H1 (cell line): ENCODE results near the gene TAS2R41. TPM values are rescaled to one million over a fixed set of nuclear protein-coding genes. Genes with fewer than 3 reads are reported as not detected.

ENCODE experiments used
- CTCF ChIA-PET: fragments of 300-600 bp; sonication (Branson Sonifier 250); formaldehyde crosslinking; loops from one replicate; lab custom pipeline; 2021; ENCODE audit not compliant: partially characterized antibody; lab: Charles Lee
- POLR2A ChIA-PET: fragments of 300-600 bp; sonication (Branson Sonifier 250); formaldehyde crosslinking; loops from one replicate; lab custom pipeline; 2021; ENCODE audit warnings: inconsistent platforms; ENCODE audit not compliant: partially characterized antibody; lab: Charles Lee
- DNase-seq, 2 experiments: peaks; one replicate each; pipeline versions ENCODE4 v3.0.0 to v3.0.0-alpha.2; 2010 to 2022; ENCODE audit warnings: low spot score in 2 of 2, low read depth in 1 of 2, mixed read lengths in 1 of 2
- FAIRE-seq: peaks from 2 replicates; lab custom pipeline; 2011; peaks lifted over from hg19 to GRCh38; lab: Jason Lieb, UNC
- H2AFZ ChIP-seq: 2 replicates; pipeline ENCODE4 v1.8.1; 2012; ENCODE audit warnings: low read length, inconsistent platforms
- H2AK5ac ChIP-seq: 2 replicates; pipeline ENCODE4 v1.6.1; 2013; ENCODE audit warnings: low read depth, low read length
- H2BK120ac ChIP-seq: replicated peaks from 2 replicates; pipeline ENCODE3; 2013; ENCODE audit warnings: low read depth, low read length, inconsistent platforms
- H2BK12ac ChIP-seq: 2 replicates; pipeline ENCODE4 v1.6.1; 2013; ENCODE audit warnings: low read depth, low read length
- H2BK15ac ChIP-seq: 2 replicates; pipeline ENCODE4 v1.6.1; 2013; ENCODE audit warnings: low read length
- H2BK20ac ChIP-seq: 2 replicates; pipeline ENCODE4 v1.6.1; 2013; ENCODE audit warnings: low read length
- H2BK5ac ChIP-seq: 2 replicates; pipeline ENCODE4 v1.6.1; 2013; ENCODE audit warnings: low read depth, low read length
- H3K14ac ChIP-seq: 2 replicates; pipeline ENCODE4 v1.6.1; 2013; ENCODE audit warnings: inconsistent platforms; ENCODE audit not compliant: insufficient read length
- H3K18ac ChIP-seq: 2 replicates; pipeline ENCODE4 v1.6.1; 2013; ENCODE audit warnings: low read length; ENCODE audit errors: extremely low read depth
- H3K23ac ChIP-seq: 2 replicates; pipeline ENCODE4 v1.6.1; 2013; ENCODE audit warnings: inconsistent platforms; ENCODE audit not compliant: insufficient read length
- H3K23me2 ChIP-seq: 2 replicates; pipeline ENCODE4 v1.6.1; 2013; ENCODE audit warnings: low read depth, low read length
- H3K27ac ChIP-seq: 2 replicates; pipeline ENCODE4 v1.6.1; 2011; ENCODE audit warnings: low read depth, low read length, inconsistent platforms
- H3K27me3 ChIP-seq, 4 experiments: replicated peaks in 1 of 4; 1 replicate in 1 of 4; 2 replicates in 3 of 4; pipeline versions ENCODE4 v1.6.1 to v1.8.1; 2011 to 2013; ENCODE audit warnings: low read length in 3 of 4, mild to moderate bottlenecking in 3 of 4, inconsistent platforms in 2 of 4, mixed read lengths in 2 of 4, moderate library complexity in 1 of 4; ENCODE audit not compliant: control insufficient read depth in 3 of 4, insufficient read depth in 3 of 4; ENCODE audit errors: extremely low read depth in 1 of 4
- H3K36me3 ChIP-seq, 4 experiments: 2 replicates each; pipeline versions ENCODE4 v1.6.1 to v1.8.1; 2011 to 2013; ENCODE audit warnings: mild to moderate bottlenecking in 4 of 4, low read length in 3 of 4, moderate library complexity in 2 of 4, control low read depth in 1 of 4, inconsistent platforms in 1 of 4; ENCODE audit not compliant: insufficient read depth in 4 of 4, control insufficient read depth in 2 of 4
- H3K4ac ChIP-seq: replicated peaks from 2 replicates; pipeline ENCODE3; 2013; ENCODE audit warnings: low read length, low read depth, mixed read lengths, inconsistent platforms; ENCODE audit not compliant: insufficient read length
- H3K4me1 ChIP-seq, 4 experiments: replicated peaks in 1 of 4; 1 replicate in 1 of 4; 2 replicates in 3 of 4; pipeline versions ENCODE4 v1.6.1 to v1.8.1; 2011 to 2013; ENCODE audit warnings: low read length in 3 of 4, inconsistent platforms in 2 of 4, mixed read lengths in 1 of 4; ENCODE audit not compliant: insufficient read depth in 4 of 4, control insufficient read depth in 3 of 4
- H3K4me2 ChIP-seq, 2 experiments: 2 replicates each; pipeline versions ENCODE4 v1.6.1 to v1.8.1; 2011 to 2013; ENCODE audit warnings: low read depth in 2 of 2, low read length in 2 of 2, control low read depth in 1 of 2, inconsistent platforms in 1 of 2, mild to moderate bottlenecking in 1 of 2; ENCODE audit not compliant: insufficient read depth in 1 of 2
- H3K4me3 ChIP-seq, 4 experiments: fragments of 200-600, 300-600 bp in 1 of 4; sonication (generic), shearing (Covaris generic), sonication (Bioruptor Twin) in 1 of 4; 2 replicates each; pipeline versions ENCODE4 v1.5.1 to v1.8.1; 2011 to 2016; ENCODE audit warnings: low read length in 4 of 4, low read depth in 3 of 4, control low read depth in 2 of 4, inconsistent platforms in 2 of 4, mild to moderate bottlenecking in 2 of 4, mixed read lengths in 1 of 4, moderate library complexity in 1 of 4; ENCODE audit not compliant: insufficient read depth in 2 of 4; ENCODE audit errors: extremely low read depth in 1 of 4
- H3K56ac ChIP-seq: replicated peaks from 2 replicates; pipeline ENCODE3; 2013; ENCODE audit warnings: low read depth, mild to moderate bottlenecking, mixed read lengths, low read length, inconsistent platforms; ENCODE audit not compliant: insufficient read length
- H3K79me1 ChIP-seq: 2 replicates; pipeline ENCODE4 v1.6.1; 2013; ENCODE audit warnings: low read depth, low read length, control low read depth
- H3K79me2 ChIP-seq, 2 experiments: 2 replicates each; pipeline versions ENCODE4 v1.6.1 to v1.8.1; 2012 to 2013; ENCODE audit warnings: low read length in 2 of 2, mild to moderate bottlenecking in 2 of 2, inconsistent platforms in 1 of 2; ENCODE audit not compliant: insufficient read depth in 2 of 2, control insufficient read depth in 1 of 2
- H3K9ac ChIP-seq, 4 experiments: replicated peaks in 1 of 4; 1 replicate in 1 of 4; 2 replicates in 3 of 4; pipeline versions ENCODE4 v1.6.1 to v1.8.1; 2011 to 2013; ENCODE audit warnings: low read depth in 3 of 4, low read length in 3 of 4, control low read depth in 2 of 4, mild to moderate bottlenecking in 2 of 4, moderate library complexity in 2 of 4, inconsistent platforms in 1 of 4; ENCODE audit errors: extremely low read depth in 1 of 4
- H3K9me3 ChIP-seq, 2 experiments: 2 replicates each; pipeline versions ENCODE4 v1.6.1 to v1.8.1; 2012 to 2013; ENCODE audit warnings: mild to moderate bottlenecking in 2 of 2, moderate library complexity in 2 of 2, control low read depth in 1 of 2, inconsistent platforms in 1 of 2, low read depth in 1 of 2, low read length in 1 of 2, mixed read lengths in 1 of 2; ENCODE audit not compliant: insufficient read depth in 2 of 2
- H4K20me1 ChIP-seq, 2 experiments: replicated peaks in 1 of 2; 2 replicates each; pipeline versions ENCODE3 to v1.8.1; 2011 to 2013; ENCODE audit warnings: inconsistent platforms in 2 of 2, low read length in 2 of 2, mild to moderate bottlenecking in 1 of 2; ENCODE audit not compliant: insufficient read depth in 2 of 2, control insufficient read depth in 1 of 2
- H4K5ac ChIP-seq: 2 replicates; pipeline ENCODE4 v1.6.1; 2013; ENCODE audit warnings: low read length, low read depth, mixed read lengths, inconsistent platforms; ENCODE audit not compliant: insufficient read length
- H4K8ac ChIP-seq: 2 replicates; pipeline ENCODE4 v1.8.0; 2013; ENCODE audit warnings: mild to moderate bottlenecking, moderate library complexity, low read length, inconsistent platforms; ENCODE audit not compliant: insufficient read depth; ENCODE audit errors: extremely low read depth
- H4K91ac ChIP-seq: replicated peaks from 2 replicates; pipeline ENCODE3; 2013; ENCODE audit warnings: low read length, mixed read lengths, inconsistent platforms; ENCODE audit not compliant: insufficient read length
- PHF8 ChIP-seq: fragments of 200-600 bp; sonication (generic); conservative IDR thresholded peaks from 2 replicates; pipeline ENCODE4 v1.7.1; 2012; ENCODE audit warnings: low read depth, mild to moderate bottlenecking, inconsistent platforms, low read length, moderate library complexity
- SAP30 ChIP-seq: fragments of 300-600 bp; sonication (generic); IDR thresholded peaks from 2 replicates; pipeline ENCODE4 v1.7.1; 2012; ENCODE audit warnings: low read length, moderate library complexity, mild to moderate bottlenecking, inconsistent platforms; ENCODE audit not compliant: insufficient read depth, insufficient replicate concordance
- WGBS, 2 experiments: shearing (Covaris generic) in 1 of 2; methylation state at CpG; one replicate each; pipeline versions ENCODE4 v1.1.6 to v1.1.7; 2013 to 2015; ENCODE audit warnings: low lambda C conversion rate in 2 of 2, mixed read lengths in 2 of 2, inconsistent platforms in 1 of 2, low coverage in 1 of 2, missing lambda C conversion rate in 1 of 2; ENCODE audit not compliant: insufficient replicate concordance in 2 of 2, insufficient coverage in 1 of 2, insufficient read length in 1 of 2; ENCODE audit errors: extremely low coverage in 1 of 2, missing lambda C conversion rate in 1 of 2; 5-methylcytosine and 5-hydroxymethylcytosine counted together
- polyA plus RNA-seq, 7 experiments: library from polyadenylated mRNA; depleted of rRNA in 3 of 7; stranded (reverse) in 5 of 7; unstranded in 2 of 7; fragments of >200 nt in 5 of 7; fragments of 200-250 nt in 2 of 7; gene quantifications; 1 replicate in 5 of 7; 2 replicates in 1 of 7; 4 replicates in 1 of 7; pipeline versions ENCODE4 v1.2.1 to v1.2.3, GENCODE V29; 2011 to 2013; ENCODE audit warnings: missing spikeins in 2 of 7, mixed read lengths in 2 of 7
- total RNA-seq: library from RNA; stranded (reverse); fragmentation: NEBNext Ultra II Directional; extraction: Animal tissue kit (Norgen Biotek cat#: 25700); gene quantifications from 2 replicates; pipeline ENCODE4 v1.2.1, GENCODE V29; 2021

TAS2R41 gene
- total and polyA plus RNA-seq, 2 of the 8 experiments (the other 6 are each of a cell fraction or from before 2014, with no cell fraction given), result 0.12 TPM; not detected in 1

GRCh38 chr7:143504215-143504936, 26.7 kb downstream of the TAS2R41 start:
- Histone ChIP-seq H3K4me3 (no peak overlapping the region), H2AK5ac (no peak overlapping the region), H2BK120ac (no peak overlapping the region), H3K79me1 (no peaks in the 10 kb centered on the region), H4K20me1 (no peaks in the 10 kb centered on the region), H2BK5ac (no peak overlapping the region), H3K14ac (no peak overlapping the region), H3K27me3 (no peaks in the 10 kb centered on the region), H3K18ac (no peak overlapping the region), H3K23me2 (no peaks in the 10 kb centered on the region), H2BK15ac (no peak overlapping the region), H4K8ac (no peak overlapping the region), H3K9me3 (no peaks in the 10 kb centered on the region), H3K56ac (no peak overlapping the region), H3K4me2 (no peak overlapping the region), H3K4ac (no peak overlapping the region), H2BK20ac (no peak overlapping the region), H4K5ac (no peak overlapping the region), H4K91ac (no peak overlapping the region), H2BK12ac (no peak overlapping the region), H3K9ac (no peak overlapping the region), H3K27ac (no peak overlapping the region), H2AFZ (no peak overlapping the region), H3K36me3 (no peaks in the 10 kb centered on the region), H3K4me1 (no peaks in the 10 kb centered on the region), H3K23ac (no peak overlapping the region), H3K79me2 (no peaks in the 10 kb centered on the region)
- no peak for FAIRE-seq
- 86% methylated on average over 5 of the region's 5 CpGs; no CpG with 5 or more reads in 1 of the 2 experiments for WGBS, 2 experiments
- TF ChIP-seq PHF8, result no peak
- no peak for TF ChIP-seq SAP30
- POLR2A ChIA-PET, result no interaction called here
- DNase-seq, result no peak
- CTCF ChIA-PET, result interaction anchor here (0.7 to 1.3 kb wide), 6 partner anchors 8 to 189 kb away, joined by 3 to 5 read pairs (median 4); partner anchors contain the start of gene CLCN1
